GM21529 (cell line): ENCODE results near the gene MORC1.
"Not testable (repeated sequence)": the region's sequence is repeated elsewhere in the genome, so short reads cannot be mapped to it uniquely, and the experiment has no call there.

ENCODE experiments used
- ATAC-seq: cut with Tn5 transposase; IDR thresholded peaks from one replicate; pipeline ENCODE4 v1.9.1; 2021; ENCODE audit not compliant: unreplicated experiment

Gene MORC1

GRCh38 chr3:109109574-109109973, 8.4 kb downstream of the MORC1 start:
- ATAC-seq, result no peak

GRCh38 chr3:109098079-109098644, 19.8 kb downstream of the MORC1 start:
- peak; percentile 71 for ATAC-seq

GRCh38 chr3:109095166-109095565, 22.8 kb downstream of the MORC1 start:
- no peak for ATAC-seq

GRCh38 chr3:109093561-109093960, 24.4 kb downstream of the MORC1 start:
- no peak for ATAC-seq

- ATAC-seq, result no peak
Observed at GRCh38 chr3:109091846-109092245, 26.1 kb downstream of the MORC1 start.

- ATAC-seq, result no peak
Observed at GRCh38 chr3:109089265-109089664, 28.7 kb downstream of the MORC1 start.

- ATAC-seq, result peak; percentile 100
Observed at GRCh38 chr3:109081746-109082510, 36.0 kb downstream of the MORC1 start.

- not testable (repeated sequence) for ATAC-seq
Observed at GRCh38 chr3:109080090-109080489, 37.8 kb downstream of the MORC1 start.

GRCh38 chr3:109073116-109073515, 44.8 kb downstream of the MORC1 start:
- ATAC-seq, result no peak

- peak; percentile 86 for ATAC-seq
Observed at GRCh38 chr3:109072194-109072593, 45.7 kb downstream of the MORC1 start.

- peak; percentile 53 for ATAC-seq
Observed at GRCh38 chr3:109071350-109072142, 46.4 kb downstream of the MORC1 start.

GRCh38 chr3:109070211-109070610, 47.7 kb downstream of the MORC1 start:
- ATAC-seq, result no peak

GRCh38 chr3:109066864-109067263, 51.1 kb downstream of the MORC1 start:
- ATAC-seq, result no peak

- ATAC-seq, result peak; percentile 89
Observed at GRCh38 chr3:109059264-109059663, 58.7 kb downstream of the MORC1 start.

- ATAC-seq, result no peak
Observed at GRCh38 chr3:109057616-109058015, 60.3 kb downstream of the MORC1 start.

- ATAC-seq, result no peak
Observed at GRCh38 chr3:109057056-109057455, 60.9 kb downstream of the MORC1 start.

- ATAC-seq, result peak; percentile 78
Observed at GRCh38 chr3:109050591-109051167, 67.3 kb downstream of the MORC1 start.

GRCh38 chr3:109047366-109047765, 70.6 kb downstream of the MORC1 start:
- ATAC-seq, result no peak

GRCh38 chr3:109045271-109046040, 72.5 kb downstream of the MORC1 start:
- ATAC-seq, result no peak

- ATAC-seq, result no peak
Observed at GRCh38 chr3:109035082-109035481, 82.9 kb downstream of the MORC1 start.
